Hematopoietic multipotent progenitor cell treated with erythropoietin and hydrocortisone succinate and interleukin-3 and kit ligand, for 6 days (in vitro differentiated cells): Measurements from ENCODE around the gene ATL1.
"Not testable (repeated sequence)": the region's sequence is repeated elsewhere in the genome, so short reads cannot be mapped to it uniquely, and the experiment has no call there.

Experiments
- DNase-seq: peaks from one replicate; pipeline ENCODE4 v3.0.0-alpha.2; 2015

ATL1 gene

DNA sequence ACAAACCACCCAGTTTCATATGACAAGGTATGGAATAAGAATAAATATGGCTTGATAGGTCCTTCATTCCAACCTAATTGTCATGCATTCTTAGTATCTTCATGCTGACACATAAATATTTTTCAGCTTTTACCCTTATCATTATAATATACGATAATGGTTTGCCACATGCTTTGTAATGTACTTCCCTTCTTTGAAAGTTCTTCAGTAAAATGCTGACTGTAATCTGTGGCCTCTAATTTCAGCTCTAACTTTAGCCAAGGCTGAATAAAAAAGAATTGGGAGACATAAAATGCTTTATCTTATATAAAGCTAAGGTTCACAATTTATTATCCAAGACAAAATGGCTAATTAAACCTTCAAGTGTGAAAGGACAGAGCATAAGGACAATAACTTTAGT lies 24.9 kb upstream of the ATL1 start:
- DNase-seq, result peak; percentile 61

DNA sequence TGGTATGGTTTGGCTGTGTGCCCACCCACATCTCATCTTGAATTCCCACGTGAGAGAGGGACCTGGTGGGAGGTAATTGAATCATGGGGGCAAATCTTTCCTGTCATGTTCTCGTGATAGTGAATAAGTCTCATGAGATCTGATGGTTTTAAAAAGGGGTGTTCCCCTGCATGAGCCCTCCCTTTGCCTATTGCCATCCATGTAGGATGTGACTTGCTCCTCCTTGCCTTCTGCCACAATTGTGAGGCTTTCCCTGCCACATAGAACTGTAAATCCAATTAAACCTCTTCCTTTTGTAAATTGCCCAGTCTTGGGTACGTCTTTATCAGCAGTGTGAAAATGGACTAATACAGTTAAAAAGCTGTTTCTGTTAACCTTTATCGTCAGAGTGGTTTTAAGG lies 21.9 kb upstream of the ATL1 start:
- not testable (repeated sequence) for DNase-seq

DNA sequence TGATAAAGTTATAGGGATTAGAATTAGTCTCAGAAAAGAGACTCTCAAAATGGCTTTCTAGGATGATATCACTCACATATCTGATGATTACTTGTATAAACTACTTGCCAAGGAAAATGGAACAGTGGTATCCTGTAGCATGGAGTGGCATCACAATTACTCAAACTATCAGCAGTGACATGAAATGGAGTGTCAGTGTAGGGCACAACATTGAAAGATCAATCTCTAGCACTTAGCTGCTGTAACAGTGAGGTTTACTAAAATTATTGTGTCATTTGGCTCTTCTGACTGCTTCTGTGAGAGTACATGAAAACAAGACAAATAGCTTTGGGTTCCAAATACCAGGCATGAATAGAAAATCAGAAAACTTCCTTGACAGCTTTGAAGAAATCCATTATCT lies 20.9 kb upstream of the ATL1 start:
- no peak for DNase-seq

DNA sequence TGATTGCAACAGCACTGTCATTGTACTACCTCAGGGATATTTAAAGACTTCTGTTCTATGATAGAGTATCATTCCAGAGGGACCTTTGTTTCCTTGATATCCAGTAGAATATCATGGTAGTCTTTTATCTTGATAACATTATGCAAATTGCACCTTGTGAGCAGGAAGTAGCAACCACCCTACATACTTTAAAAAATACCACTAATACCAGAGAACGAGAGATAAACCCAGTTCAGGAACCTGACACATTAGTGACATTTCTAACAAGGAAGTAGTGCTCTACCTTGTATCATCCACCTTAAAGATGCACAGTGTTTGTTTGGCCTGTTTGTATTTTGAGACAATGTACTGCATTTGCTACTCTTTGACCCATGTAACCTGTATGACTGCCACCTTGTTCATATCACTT lies 18.8 kb upstream of the ATL1 start:
- no peak for DNase-seq

DNA sequence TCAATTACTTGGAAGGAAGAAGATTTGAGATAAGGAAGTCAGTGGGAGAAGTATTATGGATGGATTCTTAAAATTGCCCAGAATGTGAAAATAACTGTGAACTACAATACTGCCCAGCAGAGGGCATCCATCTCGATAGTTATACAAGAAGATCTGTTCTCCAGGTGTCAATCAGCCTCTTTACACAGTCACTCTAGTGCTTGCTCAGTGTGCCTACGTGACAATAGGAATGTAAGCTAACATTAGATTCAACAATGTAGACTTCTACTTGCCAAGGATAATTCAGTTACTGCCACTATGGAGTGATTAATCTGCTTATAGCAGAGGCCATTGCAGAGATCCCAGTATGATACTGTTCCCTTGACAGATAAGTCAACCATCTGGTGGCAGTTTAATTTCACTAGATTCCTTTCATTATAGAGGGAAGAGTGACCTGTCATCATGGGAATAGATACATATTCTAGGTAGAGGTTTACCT lies 17.0 kb upstream of the ATL1 start:
- peak; percentile 83 for DNase-seq

DNA sequence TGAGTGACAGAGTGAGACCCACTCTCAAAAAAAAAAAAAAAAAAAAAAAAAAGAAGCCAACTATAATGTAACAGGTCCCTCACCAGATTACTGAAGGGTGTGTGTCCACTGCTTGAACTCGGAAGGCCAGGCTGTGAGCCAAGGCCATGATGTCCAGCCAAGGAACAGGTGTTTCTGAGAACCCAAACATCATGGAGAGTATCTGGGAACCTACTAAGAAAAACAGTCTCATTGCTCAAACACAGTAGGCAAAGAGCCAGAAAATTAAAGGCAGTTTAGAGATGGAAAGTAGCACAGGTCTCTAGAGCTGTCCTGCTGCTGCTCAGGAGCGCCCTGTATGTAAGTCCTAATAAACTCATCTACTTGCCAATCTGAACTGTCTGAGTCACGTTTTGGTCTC lies 15.0 kb upstream of the ATL1 start:
- no peak for DNase-seq

DNA sequence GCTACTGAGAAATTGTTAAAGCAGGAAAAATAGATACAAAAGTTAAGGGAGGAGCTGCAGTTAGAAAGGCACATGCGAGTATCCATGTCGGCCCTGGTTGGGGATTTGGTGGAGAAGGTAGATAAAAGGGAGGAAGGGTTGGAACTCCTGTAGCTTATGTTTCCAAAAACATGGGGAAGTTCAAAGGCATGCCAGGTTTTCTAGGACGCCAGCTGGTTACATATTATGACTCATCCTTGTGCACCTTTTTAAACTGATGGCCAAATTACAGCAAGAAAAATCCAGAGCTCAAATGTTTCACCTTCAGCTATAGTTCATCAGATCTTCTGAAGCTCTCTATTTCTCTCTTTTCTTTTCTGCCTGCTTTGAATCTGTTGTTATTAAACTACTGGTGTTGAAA lies 14.3 kb upstream of the ATL1 start:
- no peak for DNase-seq

DNA sequence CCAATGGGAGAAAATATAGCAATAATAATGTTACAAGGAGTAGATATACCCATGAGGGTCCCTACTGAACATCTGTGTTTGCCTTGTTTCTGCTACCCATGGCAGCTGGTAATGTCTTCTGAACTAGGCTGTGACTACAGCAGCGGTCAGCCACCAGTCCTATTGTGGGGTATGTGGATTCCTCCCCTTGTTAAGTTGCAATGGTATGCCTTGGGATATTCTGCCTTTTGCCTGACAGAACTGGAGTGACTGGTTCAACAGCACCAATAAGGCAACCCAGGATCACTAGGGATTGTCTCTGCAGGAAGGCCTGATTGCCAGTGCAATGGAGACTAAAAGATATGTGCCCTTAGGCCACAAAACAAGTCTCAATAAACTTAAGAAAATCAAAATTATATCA lies 9.7 kb upstream of the ATL1 start:
- DNase-seq, result no peak

DNA sequence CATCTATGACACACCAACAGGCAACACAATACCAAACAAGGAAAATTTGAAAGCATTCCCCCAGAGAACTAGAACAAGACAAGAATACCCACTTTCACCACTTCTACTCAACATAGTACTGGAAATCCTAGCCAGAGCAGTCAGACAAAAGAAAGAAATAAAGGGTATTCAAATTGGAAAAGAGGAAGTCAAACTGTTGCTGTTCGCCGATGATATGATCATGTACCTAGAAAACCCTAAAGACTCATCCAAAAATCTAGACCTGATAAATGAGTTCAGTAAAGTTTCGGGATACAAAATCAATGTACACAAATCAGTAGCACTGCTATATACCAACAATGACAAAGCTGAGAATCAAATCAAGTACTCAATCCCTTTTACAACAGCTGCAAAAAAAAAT lies 8.1 kb upstream of the ATL1 start:
- DNase-seq, result peak; percentile 16

DNA sequence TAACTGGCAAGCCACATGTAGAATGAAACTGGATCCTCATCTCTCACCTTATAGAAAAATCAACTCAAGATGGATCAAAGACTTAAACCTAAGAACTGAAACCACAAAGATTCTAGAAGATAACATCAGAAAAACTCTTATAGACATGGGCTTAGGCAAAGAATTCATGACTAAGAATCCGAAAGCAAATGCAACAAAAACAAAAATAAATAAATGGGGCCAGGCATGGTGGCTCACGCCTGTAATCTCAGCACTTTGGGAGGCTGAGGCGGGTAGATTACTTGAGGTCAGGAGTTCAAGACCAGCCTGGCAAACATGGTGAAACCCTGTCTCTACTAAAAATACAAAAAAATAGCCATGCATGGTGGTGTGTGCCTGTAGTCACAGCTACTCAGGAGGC lies 7.1 kb upstream of the ATL1 start:
- not testable (repeated sequence) for DNase-seq

DNA sequence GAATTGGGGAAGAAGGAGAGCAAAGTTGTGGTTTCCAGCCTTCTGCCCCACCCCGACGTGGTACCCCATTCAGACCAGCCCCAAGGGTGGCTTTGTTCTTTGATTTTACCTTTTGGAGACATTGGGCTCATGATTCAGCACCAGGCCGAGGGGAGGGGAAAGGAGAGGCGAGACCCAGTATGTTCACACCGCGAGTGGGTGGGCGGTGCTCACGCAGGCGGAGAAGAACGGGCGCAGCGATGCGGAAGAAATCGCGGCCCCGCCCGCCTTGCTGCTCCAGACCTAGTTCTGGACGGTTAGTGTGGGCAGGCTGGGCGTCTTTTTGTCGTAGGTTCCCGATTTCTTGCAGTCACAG lies 963 bp downstream of the ATL1 start:
- peak; percentile 72 for DNase-seq

DNA sequence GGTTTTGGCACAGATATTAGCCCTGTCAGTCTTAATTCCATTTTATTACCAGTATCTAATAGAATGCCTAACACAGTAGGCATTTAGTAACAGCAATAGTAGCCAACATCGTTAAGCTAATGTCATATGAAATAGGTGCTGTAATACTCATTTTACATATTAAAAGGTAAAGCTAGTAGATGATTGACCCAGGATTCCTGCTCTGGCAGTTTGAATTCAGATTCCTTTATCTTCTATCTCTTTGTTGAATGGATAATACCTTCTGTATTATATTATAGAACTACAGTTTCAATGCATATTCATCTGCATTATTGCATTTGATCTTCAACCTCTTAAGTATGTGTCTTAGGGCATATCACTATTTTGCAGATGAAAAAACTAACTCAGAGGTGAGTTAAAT lies 2.9 kb downstream of the ATL1 start:
- no peak for DNase-seq

DNA sequence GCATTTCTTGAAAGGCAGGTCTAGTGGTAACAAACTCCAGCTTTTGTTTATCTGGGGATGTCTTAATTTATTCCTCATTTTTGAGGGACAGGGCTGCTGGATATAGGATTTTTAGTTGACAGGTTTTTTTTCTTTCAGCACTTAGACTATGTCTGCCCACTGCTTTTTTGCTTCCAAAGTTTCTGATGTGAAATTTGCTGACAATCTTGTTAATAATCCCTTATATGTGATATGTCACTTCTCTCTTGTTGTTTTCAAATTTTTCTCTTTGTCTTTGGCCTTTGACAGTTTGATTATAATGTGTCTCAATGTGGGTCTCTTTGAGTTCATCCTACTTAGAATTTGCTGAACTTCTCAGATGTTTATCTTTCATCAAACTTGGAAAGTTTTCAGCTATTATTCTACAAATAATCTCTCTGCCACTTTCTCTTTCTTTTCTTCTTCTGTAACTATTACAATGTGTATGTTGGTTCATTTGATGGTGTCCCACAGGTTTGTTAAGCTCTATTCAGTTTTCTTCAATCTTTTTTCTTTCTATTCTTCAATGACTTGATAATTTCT lies 9.8 kb downstream of the ATL1 start:
- DNase-seq, result no peak

DNA sequence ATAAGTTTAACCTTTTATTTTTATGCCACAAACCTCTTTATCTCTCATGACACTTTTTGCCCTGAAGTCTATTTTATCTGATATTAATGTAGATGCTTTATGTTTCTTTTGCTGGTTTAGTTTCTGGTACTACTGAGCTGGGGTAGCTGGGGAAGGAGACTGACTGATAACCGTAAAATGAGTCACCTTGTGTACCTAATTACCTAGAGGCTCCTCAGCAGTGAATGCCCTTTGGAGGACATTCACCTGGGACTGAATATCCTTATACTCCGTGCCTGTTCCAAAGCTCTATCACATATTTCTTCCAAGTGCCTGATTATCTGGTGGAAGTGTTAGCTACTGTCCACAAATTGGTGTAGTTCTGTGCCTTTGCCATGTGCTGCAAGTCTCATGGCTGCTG lies 13.9 kb downstream of the ATL1 start:
- no peak for DNase-seq

DNA sequence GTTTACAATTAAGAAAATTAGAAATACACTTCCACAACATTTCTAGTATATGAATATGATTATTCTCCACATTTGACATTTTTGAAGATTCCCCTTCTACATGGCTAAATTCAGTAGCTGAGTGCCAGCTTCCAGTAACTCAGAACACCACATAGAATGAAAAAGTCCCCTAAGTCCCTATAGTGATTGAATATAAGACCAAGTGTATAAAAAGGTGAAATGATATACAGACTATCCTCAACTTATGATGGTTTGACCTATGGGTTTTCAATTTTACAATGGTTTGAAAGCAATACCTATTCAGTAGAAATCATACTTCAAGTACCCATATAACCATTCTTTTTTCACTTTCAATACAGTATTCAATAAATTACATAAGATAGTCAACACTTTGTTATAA lies 15.8 kb downstream of the ATL1 start:
- DNase-seq, result no peak

DNA sequence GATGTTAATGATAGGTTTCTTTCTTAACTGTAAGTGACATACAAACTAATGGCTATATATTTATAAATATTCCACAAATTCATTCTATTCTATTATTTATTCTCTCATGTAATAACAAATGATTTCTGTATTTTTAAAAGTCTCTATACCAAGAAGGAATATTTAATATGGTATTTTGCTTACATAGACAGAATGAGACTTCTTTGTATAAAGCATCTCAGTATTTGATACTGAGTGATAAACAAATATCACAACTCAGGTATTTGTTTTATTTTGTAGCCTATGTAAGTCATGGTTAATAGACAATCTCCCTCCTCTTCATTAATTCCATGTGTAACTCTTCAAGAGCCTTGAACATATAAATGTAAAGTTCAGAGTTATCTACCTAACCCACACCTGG lies 18.0 kb downstream of the ATL1 start:
- no peak for DNase-seq

DNA sequence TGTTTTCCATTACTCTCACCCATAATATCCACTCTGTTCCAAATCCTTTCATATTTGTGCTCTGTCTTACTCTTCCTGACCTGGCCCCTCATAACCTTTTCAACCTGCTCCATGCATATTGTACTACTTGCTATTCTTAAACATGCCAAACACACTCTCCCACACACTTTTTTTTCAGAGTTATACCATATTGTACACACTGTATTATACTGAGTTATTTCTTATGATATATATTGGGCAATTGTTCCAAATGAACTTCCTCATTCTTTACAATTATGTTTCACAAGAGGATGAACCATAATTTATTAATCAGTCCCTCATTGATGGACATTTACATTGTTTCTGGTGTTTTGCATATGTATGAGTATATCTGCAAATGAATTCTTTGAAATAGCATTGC lies 18.5 kb downstream of the ATL1 start:
- DNase-seq, result peak; percentile 45

DNA sequence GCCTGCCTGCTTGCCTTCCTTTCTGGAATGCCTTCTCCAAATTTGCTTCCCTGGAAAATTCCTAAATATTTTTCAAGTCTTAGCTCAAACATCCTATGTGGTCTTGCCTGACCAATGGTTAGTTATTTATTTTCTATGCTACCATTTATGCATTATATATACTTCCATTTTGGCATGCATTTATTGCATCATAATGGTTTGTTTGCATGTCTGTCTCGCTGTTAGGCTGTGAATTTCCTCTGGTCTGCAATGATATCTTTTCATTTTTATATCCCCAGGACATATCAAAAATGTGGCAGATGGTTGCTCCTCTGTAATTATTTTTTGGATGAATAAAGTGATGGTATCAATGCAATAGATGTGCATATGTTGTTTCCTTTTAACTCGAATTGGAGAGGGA lies 30.5 kb downstream of the ATL1 start:
- DNase-seq, result no peak

DNA sequence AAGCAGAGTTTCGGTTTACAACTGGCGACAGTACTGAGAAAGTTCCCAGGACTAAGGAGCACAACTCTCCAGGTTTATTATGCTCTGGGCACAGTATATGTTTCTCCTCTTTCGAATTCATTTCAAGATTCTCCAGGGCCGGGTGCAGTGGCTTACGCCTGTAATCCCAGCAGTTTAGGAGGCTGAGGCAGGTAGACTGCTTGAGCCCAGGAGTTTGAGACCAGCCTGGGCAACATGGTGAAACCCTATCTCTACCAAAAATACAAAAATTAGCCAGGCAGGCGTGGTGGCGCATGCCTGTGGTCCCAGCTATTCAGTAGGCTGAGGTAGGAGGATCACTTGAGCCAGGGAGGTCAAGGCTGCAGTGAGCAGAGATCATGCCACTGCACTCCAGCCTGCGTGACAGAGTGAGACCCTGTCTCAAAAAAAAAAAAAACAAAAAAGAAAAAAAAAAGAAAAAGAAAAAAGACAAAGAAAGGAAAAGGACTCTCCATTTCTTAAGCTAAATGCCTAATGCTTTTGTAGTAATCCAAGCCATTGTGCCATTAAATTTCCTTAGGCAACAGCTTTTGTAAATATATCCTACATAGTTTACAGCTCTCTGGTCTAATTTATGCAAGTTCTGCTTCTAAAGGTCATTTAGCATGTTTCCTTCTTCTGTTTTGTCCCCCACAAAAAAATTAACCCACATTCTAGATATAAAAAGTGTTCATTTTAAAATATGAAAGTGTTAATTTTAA lies 34.8 kb downstream of the ATL1 start:
- no peak for DNase-seq

DNA sequence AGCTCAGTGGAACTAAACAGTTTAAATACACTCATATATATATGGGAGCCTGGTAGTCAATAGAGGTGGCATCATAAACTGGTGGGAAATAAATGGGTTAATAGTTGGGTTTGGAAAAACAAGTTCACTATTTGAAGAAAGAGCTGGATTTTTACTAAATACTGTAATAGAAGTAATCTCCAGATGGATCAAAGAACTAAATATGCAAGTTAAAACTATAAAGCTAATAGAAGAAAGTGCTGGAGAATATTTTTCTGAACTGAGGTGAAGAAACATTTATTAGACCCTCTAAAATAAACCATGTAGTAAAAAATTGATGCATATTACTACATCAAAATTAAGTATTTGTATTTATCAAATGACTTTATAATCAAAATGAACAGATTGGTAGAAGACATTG lies 38.8 kb downstream of the ATL1 start:
- DNase-seq, result no peak

DNA sequence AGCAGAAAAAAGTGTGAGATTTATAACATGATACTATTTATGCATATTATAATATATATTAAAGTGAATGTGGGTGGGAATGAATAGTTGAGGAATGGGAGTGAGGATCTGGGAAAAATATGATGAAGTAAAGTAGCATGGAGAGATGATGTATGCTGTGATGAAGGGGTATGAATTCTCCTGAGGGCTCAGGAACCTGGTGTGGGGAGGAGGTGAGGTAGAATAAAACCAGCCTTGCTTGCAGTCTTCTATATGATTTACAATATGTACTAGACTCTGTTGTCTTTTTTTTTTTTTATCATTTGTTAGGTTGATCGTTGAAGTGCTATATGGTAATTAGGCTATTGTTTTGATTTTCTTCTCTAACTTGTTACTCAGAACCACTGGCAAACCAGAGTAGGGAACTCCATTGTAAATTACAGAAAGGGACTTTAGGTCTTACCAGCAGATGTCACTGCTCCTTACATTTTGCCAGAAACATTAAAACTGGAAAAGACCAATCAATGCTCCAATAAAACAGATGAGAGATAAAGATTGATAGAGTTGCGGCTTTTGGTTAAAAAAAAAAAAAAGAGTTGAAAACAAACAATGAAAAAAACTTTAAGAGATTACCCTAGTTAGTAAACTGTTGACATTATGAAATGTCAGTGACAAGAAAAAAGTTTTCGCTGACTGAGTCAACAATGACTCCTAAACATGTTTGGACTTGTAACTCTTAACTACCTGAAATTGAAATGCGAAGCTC lies 39.9 kb downstream of the ATL1 start:
- DNase-seq, result peak; percentile 57

DNA sequence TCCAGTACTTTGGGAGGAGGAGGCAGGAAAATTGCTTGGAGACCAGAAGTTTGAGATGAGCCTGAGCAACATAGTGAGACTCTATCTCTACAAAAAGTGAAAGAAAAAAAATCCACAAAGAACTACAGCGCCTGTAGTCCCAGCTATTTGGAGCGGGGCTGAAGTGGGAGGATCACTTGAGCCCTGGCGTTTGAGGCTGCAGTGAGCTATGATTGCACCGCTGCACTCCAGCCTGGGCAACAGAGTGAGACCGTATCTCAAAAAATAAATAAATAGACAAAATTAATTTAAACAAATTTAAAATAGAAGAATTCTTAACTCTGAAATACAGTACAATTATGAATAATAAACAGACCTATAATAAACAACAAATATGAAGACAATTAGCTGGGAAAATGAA lies 40.9 kb downstream of the ATL1 start:
- no peak for DNase-seq

DNA sequence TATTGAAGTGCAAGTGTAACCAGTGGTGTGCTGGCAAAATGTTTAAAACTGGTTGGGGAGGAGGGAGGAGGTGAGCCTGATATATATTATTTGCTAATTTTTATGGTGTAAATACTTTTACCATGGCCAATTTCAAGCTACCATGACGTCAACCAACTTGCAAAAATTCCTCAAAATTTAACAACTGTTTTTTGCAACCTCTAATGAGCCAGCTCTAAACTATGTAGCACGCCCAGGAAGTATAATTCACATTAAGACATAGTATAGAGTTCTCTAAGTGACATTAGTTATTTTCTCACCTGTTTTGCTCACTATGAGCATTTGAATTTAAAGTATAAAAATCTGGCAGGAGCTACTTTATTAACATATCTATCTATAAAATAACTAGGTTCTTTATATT lies 41.4 kb downstream of the ATL1 start:
- no peak for DNase-seq

DNA sequence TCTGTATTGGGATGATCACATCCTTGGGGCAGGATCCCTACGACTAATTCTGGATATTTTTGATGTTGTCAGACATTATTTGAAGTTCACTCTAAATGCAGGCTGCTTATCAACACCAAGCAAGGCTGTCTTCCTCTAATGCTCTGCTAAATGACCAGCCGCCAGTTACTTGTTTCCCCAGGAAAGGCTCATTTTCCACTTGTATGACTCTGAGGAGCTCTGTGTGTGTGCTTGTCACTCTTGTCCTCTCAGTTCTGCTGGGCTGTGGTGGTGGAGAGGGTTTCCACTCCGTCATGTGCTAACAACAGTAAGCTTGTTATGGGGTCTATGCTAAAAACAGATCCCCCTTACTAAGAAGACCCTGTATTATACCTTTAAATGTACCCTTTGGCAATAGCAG lies 42.1 kb downstream of the ATL1 start:
- no peak for DNase-seq

DNA sequence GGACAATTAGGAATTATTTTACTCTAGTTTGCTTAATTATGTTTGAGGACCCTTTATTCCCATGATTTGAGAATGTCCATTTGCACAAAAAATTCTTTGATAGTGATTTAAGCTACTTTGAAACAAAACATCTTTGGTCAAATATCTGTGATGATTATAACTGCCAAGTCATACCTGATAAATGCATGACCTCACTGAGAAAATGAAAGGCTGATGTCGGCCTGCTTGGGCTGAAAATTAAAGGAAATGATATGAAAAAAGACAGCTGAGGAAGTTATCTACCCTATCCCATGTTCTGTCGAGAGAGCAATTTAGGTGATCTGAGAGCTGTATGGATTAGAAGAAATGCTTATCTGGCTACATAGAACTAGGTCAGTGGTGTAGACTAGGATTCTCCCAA lies 43.6 kb downstream of the ATL1 start:
- DNase-seq, result no peak
